ENCODE results near the gene CHFR.
"Not testable (repeated sequence)": the region's sequence is repeated elsewhere in the genome, so short reads cannot be mapped to it uniquely, and the experiment has no call there.

Gene CHFR

GRCh38 chr12:132874620-132875019 is 12.8 kb downstream of the CHFR start:
- not testable (repeated sequence) for DNase-seq (ENCODE audit: low spot score)

- DNase-seq (ENCODE audit: low spot score): no peak
These were observed 13.2 kb downstream of the CHFR start for GRCh38 chr12:132874175-132874574.

- DNase-seq (ENCODE audit: low spot score): no peak
These were observed 13.7 kb downstream of the CHFR start for GRCh38 chr12:132873724-132874123.

GRCh38 chr12:132872975-132873421 is 14.4 kb downstream of the CHFR start:
- no peak for DNase-seq (ENCODE audit: low spot score)

- no peak for DNase-seq (ENCODE audit: low spot score)
These were observed 15.1 kb downstream of the CHFR start for GRCh38 chr12:132872073-132872855.

GRCh38 chr12:132869551-132869950 is 17.9 kb downstream of the CHFR start:
- DNase-seq (ENCODE audit: low spot score): no peak

- no peak for DNase-seq (ENCODE audit: low spot score)
These were observed 21.1 kb downstream of the CHFR start for GRCh38 chr12:132866251-132866828.

- DNase-seq (ENCODE audit: low spot score): no peak
These were observed 25.8 kb downstream of the CHFR start for GRCh38 chr12:132861558-132861957.

- DNase-seq (ENCODE audit: low spot score): no peak
These were observed 28.6 kb downstream of the CHFR start for GRCh38 chr12:132858718-132859266.

GRCh38 chr12:132857019-132857418 is 30.4 kb downstream of the CHFR start:
- not testable (repeated sequence) for DNase-seq (ENCODE audit: low spot score)

GRCh38 chr12:132856581-132856980 is 30.8 kb downstream of the CHFR start:
- DNase-seq (ENCODE audit: low spot score): no peak

- DNase-seq (ENCODE audit: low spot score): not testable (repeated sequence)
These were observed 32.2 kb downstream of the CHFR start for GRCh38 chr12:132855211-132855610.

- DNase-seq (ENCODE audit: low spot score): no peak
These were observed 33.9 kb downstream of the CHFR start for GRCh38 chr12:132853285-132854092.

GRCh38 chr12:132852496-132852895 is 34.9 kb downstream of the CHFR start:
- DNase-seq (ENCODE audit: low spot score): no peak

- no peak for DNase-seq (ENCODE audit: low spot score)
These were observed 35.9 kb downstream of the CHFR start for GRCh38 chr12:132851465-132851864.

- no peak for DNase-seq (ENCODE audit: low spot score)
These were observed 37.1 kb downstream of the CHFR start for GRCh38 chr12:132850291-132850690.

- DNase-seq (ENCODE audit: low spot score): no peak
These were observed 38.9 kb downstream of the CHFR start for GRCh38 chr12:132848521-132848920.

GRCh38 chr12:132847363-132848356 is 39.7 kb downstream of the CHFR start:
- no peak for DNase-seq (ENCODE audit: low spot score)

GRCh38 chr12:132844681-132845080 is 42.7 kb downstream of the CHFR start:
- not testable (repeated sequence) for DNase-seq (ENCODE audit: low spot score)

- no peak for DNase-seq (ENCODE audit: low spot score)
These were observed 44.9 kb downstream of the CHFR start for GRCh38 chr12:132842449-132843045.

- DNase-seq (ENCODE audit: low spot score): no peak
These were observed 46.3 kb downstream of the CHFR start for GRCh38 chr12:132841151-132841550.

All from ecto neural progenitor cell (in vitro differentiated cells).